CD4-positive, alpha-beta T cell treated with Interleukin-15 for 1 hour (primary cell): ENCODE results near the gene SP6.

Experiments
- DNase-seq: peaks from one replicate; pipeline ENCODE4 v3.0.0-alpha.2; 2020

The SP6 gene

GRCh38 chr17:47853616-47854015, 2.7 kb upstream of the SP6 start:
- no peak for DNase-seq

DNA sequence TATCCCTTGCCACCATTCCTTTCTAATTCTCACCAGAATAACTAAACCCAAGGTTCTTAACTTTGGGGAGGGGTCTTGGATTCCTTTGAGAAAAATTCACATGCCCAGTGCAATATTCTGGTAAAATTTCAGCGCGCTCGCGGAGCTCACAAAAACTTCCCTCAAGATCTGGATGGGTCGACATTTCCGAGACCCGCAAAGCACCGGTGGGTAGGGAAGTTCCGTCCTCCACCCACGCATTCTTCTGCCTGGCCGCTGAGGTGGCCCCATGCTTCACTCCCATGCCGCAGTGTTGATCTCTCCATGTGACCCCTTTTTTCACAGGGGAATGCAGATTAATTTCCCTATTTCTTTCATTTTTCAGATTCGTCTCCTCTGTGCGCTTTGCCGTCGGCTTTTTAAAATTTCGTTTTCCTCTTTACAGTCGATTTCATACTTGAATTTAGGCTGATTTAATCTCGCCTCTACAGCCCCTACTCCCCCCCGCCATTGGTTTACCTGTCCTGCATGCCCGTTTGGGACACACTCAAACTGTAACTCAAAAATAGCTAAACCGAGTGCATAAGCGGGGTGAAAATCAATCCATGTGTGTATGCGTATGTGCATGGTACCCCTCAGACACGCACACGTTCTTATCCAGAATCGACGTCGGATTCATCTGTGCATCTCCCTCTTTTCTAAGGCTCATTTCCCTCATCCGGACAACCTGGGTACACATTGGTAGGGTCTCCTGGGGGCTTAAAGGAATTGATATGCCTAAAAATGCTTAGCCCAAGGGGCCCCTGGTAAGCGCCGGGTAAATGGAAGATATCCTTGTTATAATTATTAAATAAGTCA, 1.4 kb upstream of the SP6 start:
- DNase-seq, result no peak

- DNase-seq, result no peak
These were observed 775 bp upstream of the SP6 start for GRCh38 chr17:47851764-47852112.

GRCh38 chr17:47850373-47850691, 631 bp downstream of the SP6 start:
- no peak for DNase-seq

GRCh38 chr17:47848198-47848513, 2.8 kb downstream of the SP6 start:
- DNase-seq, result no peak

DNA sequence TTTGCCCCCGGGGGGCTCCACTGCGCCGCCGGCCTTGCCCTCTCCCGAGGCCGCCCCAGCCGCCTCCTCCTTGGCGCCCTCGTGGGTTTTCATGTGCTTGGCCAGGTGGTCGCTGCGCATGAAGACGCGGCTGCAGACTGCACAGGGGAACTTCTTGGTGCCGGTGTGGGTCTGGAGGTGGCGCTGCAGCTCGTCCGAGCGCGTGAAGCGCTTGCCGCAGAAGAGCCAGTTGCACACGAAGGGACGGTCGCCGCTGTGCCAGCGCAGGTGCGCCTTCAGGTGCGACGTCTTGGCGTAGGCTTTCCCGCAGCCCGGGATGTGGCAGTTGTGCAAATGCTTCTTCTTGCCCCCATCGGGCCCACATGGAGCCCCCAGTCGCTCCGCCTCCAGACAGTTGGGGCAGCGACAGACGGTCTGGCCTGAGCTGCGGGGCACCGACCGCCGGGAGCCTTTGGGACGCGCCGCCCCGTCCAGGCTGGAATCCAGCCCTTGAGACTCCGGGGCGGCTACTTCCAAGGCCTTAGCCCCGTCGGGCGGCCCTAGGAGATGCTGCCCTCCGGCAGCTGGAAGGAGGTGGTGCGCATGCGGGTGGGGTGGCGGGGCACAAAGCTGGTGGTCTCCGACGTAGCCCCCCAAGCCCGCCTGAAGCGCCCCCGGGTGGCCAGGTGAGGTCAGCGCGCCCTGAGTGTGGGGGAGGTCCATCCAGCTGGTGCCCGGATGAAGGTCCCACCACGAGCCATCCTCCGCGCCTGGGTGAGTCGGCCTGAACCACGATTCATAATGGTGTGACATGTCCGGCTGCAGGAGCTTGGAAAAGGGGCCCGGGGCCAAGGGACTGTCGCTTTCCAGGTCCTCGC, 3.4 kb downstream of the SP6 start:
- peak; percentile 31 for DNase-seq

GRCh38 chr17:47846716-47847340, 4.1 kb downstream of the SP6 start:
- DNase-seq, result no peak

DNA sequence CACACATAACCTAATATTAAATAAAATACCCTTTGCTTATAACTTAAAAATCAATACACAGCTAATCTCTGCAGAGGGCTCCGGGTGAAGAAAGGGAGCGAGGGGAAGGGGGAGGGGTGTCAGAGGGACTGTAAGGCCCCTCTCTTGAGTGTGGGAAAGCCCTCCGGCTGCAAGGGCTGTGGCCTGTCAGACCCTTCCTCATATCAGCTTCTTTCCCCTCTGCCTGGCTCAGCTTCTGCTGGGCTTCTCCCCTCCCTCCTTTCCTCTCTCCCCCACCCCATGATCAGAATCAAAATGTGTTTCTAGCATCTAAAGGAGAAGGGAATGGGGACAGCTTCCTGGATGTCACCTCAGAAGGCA, 5.3 kb downstream of the SP6 start:
- DNase-seq, result no peak

DNA sequence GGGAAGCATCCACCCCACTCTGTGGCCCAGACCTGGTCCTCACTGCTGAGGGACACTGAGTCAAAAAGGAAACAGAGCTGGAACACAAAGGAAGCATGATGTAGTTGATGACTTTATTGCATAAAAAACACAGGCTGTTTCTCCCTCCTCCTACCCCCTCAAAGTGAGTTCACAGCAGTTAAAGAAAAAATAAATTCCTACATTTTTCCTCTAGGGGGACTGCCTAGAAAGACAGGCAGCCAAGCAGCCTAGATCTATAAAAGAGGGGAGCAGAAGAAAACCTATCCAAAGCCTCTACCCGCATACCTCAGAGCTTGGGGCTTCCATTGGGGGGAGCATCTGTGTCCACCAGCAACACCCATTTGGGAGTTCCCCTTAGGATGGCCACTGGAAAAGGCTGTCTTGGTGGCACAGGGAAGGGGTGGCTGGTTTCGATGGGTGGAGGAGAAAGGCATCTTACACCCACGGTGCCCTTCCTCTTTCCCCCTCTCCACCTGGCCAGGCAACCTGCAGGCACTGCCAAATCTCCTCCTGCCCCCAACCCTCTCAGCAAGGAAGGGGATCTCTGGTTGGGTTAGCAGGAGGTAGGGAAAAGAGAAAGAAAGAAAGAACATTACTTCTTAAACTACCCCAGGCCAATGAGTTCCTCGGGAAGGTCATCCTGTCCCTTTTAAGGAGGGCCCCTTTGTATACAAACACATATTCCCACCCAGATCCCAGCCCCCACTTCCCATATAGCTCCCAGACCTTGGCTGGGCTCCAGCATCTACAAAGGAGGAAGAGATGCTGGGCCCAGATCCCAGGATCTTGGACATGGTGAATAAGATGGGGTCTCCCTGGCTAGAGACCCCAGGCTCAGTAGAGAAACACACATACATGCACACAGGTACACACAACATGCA, 5.9 kb downstream of the SP6 start:
- DNase-seq, result no peak

GRCh38 chr17:47844227-47844626, 6.7 kb downstream of the SP6 start:
- no peak for DNase-seq

- DNase-seq, result no peak
These were observed 7.6 kb downstream of the SP6 start for GRCh38 chr17:47843391-47843730.

DNA sequence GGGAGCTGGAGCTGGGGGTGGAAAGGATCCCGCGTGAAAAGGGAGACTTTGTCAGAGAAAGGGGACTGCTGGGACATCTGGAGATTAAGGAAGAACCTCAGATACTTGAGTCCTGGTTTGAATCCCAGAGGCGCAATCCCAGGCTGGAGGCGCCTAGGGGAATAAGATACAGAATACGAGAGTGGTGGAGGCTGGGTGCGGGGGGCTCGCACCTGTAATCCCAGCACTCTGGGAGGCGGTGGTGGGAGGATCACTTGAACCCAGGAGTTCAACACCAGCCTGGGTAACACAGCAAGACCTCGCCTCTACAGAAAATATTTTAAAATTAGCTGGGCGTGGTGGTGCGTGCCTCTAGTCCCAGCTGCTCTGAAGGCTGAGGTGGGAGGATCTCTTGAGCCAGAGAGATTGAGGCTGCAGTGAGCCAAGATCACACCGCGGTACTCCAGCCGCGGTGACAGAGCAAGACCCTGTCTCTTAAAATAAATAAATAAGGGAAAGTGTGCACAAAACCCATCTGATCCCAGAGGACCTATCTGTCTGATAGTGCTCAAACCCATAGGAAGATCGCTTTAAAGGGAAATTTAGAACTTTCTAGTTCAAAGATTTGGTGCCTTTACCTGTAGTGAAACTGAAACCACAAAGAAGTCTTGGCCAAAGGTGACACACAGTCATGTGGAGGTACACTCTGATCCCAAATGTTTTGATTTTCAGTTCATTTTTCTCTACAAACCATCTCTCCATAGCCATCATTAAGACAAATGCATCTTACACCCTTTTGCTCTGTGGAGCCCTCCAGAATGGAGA, 9.3 kb downstream of the SP6 start:
- DNase-seq, result no peak

DNA sequence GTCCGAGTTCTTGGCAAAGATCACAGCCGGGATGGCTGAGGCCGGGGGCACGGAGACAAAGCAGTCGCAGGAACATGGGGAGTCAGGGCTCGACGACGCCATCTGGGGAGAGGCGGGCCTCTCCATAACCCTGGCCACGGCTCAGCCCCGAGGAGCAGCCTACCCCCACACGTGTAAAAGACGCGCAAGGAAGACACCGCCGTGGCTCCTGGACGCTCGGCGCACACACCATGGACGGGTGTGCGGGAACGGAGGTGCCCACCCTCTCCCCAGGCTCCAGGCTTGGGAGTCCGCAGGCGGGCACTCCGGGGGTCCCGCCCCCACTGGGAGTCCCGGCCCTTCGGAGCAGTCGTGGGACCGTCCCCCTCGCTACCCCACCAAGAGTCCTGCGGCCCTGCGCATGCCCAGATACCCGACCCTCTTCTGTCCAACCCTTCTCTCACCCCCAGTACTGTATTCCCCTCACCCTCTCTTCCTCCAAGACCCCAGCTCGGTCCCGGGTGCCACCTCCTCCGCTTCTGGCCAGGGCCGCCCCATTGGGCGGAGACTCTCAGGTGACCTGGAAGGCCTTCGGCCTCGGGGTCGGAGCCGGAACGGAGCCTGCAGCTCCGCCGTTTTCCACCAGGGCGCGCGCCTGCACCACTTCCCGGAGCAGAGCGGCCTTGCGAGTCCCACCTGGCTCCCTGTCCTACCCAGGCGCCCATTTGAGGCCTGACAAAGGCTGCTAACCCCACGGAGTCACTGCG, 10.0 kb downstream of the SP6 start, which contains the start of gene SCRN2:
Gene SCRN2 (minus strand): TSS at position 532 of the 746 bp plus-strand sequence. CDS start 430 bp downstream, at position 102.
- peak; percentile 87 for DNase-seq

- DNase-seq, result no peak
These were observed 10.8 kb downstream of the SP6 start for GRCh38 chr17:47840001-47840741.

DNA sequence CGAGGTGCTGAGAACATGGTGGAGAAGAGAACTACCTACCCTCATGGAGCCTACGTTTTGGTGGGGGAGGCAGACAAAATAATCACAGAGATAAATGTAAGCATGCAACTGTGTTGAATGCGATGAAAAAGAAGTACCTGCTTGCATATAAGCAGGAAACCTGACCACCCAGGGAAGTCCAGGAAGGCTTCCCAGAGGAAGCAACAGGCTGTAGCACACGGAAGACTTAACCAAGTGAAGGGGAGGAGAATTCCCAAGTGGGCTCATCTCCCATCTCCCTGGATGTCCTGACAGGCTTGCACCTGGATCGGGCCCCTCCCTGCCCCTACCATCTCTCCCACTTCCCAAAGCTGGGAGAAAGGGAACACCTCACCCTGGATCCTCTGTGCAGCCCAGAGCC, 11.9 kb downstream of the SP6 start:
- no peak for DNase-seq

- DNase-seq, result no peak
These were observed 12.3 kb downstream of the SP6 start for GRCh38 chr17:47838636-47839035.

- no peak for DNase-seq
These were observed 13.4 kb downstream of the SP6 start for GRCh38 chr17:47837401-47838039.

GRCh38 chr17:47836601-47837000, 14.4 kb downstream of the SP6 start:
- DNase-seq, result no peak

GRCh38 chr17:47834756-47835155, 16.2 kb downstream of the SP6 start:
- no peak for DNase-seq

DNA sequence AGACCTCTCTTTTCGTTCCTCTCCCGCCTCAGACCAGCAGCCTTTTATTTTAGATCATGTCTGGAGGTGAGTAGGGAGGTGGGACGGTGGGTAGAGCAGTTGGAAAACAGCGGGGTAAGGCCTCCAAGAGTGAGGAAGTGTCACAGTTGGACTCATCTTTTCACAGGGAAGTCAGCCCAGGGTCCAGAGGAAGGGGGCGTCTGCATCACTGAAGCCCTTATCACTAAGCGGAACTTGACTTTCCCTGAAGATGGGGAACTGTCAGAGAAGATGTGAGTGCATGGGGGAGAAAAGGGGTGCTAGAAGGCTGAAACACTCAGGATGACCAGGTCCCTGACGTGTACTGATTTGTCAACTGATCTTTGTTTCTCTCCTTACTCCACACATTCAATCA, 19.0 kb downstream of the SP6 start:
- peak; percentile 29 for DNase-seq
